Esophagus muscularis mucosa (tissue), 4 donors: ENCODE data around the gene DPYD.

ENCODE experiments used
- CTCF ChIP-seq, 3 experiments: fragments of 200-600 bp in 2 of 3; fragments of 450-650 bp in 1 of 3; sonication (generic) in 2 of 3; IDR thresholded peaks; one replicate each; pipeline ENCODE4 v1.5.1; 2017 to 2019; ENCODE audit warnings: antibody characterized with exemption in 3 of 3, mild to moderate bottlenecking in 2 of 3, moderate library complexity in 1 of 3
- EP300 ChIP-seq: sonication (generic); formaldehyde crosslinking; IDR thresholded peaks from one replicate; pipeline ENCODE4 v1.6.1; 2017; ENCODE audit warnings: antibody characterized with exemption
- POLR2A ChIP-seq: fragments of 450-650 bp; IDR thresholded peaks from one replicate; pipeline ENCODE4 v1.6.1; 2017; ENCODE audit warnings: antibody characterized with exemption, moderate library complexity, mild to moderate bottlenecking, low read depth

- TF ChIP-seq CTCF (IDR thresholded peaks at IDR 0.05), result no peak
- no peak for TF ChIP-seq POLR2A
- TF ChIP-seq EP300, result no peak
Measured at GRCh38 chr1:97923811-97924210, 3.0 kb upstream of the DPYD start.
